Activated naive CD4-positive, alpha-beta T cell treated with anti-CD3 and anti-CD28 coated beads for 36 hours (primary cell): ENCODE results near the gene KCNAB1. TPM values are rescaled to one million over a fixed set of nuclear protein-coding genes. Genes with fewer than 3 reads are reported as not detected.

Experiments used
- CTCF ChIA-PET: fragments of 350-600 bp; sonication (Branson Sonifier 250); formaldehyde crosslinking; loops from one replicate; lab custom pipeline; 2021; ENCODE audit warnings: antibody characterized with exemption; lab: Charles Lee
- DNase-seq: peaks from one replicate; pipeline ENCODE4 v3.0.0-alpha.2; 2020
- H3K27ac Mint-ChIP-seq: one replicate; pipeline ENCODE4 v1.8.0; 2021; ENCODE audit warnings: mild to moderate bottlenecking, mixed read lengths
- H3K27me3 Mint-ChIP-seq: one replicate; pipeline ENCODE4 v1.8.0; 2021; ENCODE audit warnings: low read depth, mixed read lengths
- H3K36me3 Mint-ChIP-seq: one replicate; pipeline ENCODE4 v1.8.0; 2021; ENCODE audit warnings: low read depth, mixed read lengths
- H3K4me1 Mint-ChIP-seq: one replicate; pipeline ENCODE4 v1.8.0; 2021; ENCODE audit warnings: low read depth, mixed read lengths
- H3K4me3 Mint-ChIP-seq: one replicate; pipeline ENCODE4 v1.8.0; 2021; ENCODE audit warnings: mild to moderate bottlenecking, moderate library complexity, mixed read lengths
- H3K9me3 Mint-ChIP-seq: one replicate; pipeline ENCODE4 v1.8.0; 2021; ENCODE audit warnings: mixed read lengths
- intact Hi-C: fragments of 100-400 bp; cut with micrococcal nuclease; formaldehyde crosslinking; loops from one replicate; pipeline ENCODE4 v1.15.1; 2023
- total RNA-seq, 2 experiments: library from RNA; stranded (reverse); gene quantifications; one replicate each; pipeline ENCODE4 v1.2.3, GENCODE V29; 2021

Gene KCNAB1
- total RNA-seq, 2 experiments from 2014 or later, result not detected

GRCh38 chr3:156576651-156577348, 456.4 kb downstream of the KCNAB1 start:
- intact Hi-C loops, result loop anchor here (1.0 kb wide), 1 partner anchor 505 kb away; no protein-coding TSS in a partner anchor
- Mint-ChIP-seq H3K36me3 (no peaks in the 10 kb centered on the region), H3K9me3 (no peaks in the 10 kb centered on the region), H3K4me3 (no peak overlapping the region), H3K4me1 (no peaks in the 10 kb centered on the region), H3K27me3 (peaks cover 11% of the 10 kb centered on the region), H3K27ac (no peak overlapping the region)
- CTCF ChIA-PET, result no interaction called here
- DNase-seq, result no peak

GRCh38 chr3:156577736-156578135, 457.4 kb downstream of the KCNAB1 start:
- Mint-ChIP-seq H3K4me1 (peaks cover under 1% of the 10 kb centered on the region), H3K27ac (no peak overlapping the region), H3K36me3 (no peaks in the 10 kb centered on the region), H3K27me3 (peaks cover 7% of the 10 kb centered on the region), H3K9me3 (no peaks in the 10 kb centered on the region), H3K4me3 (no peak overlapping the region)
- CTCF ChIA-PET, result no interaction called here
- intact Hi-C loops, result loop anchor here (1.0 kb wide), 1 partner anchor 504 kb away; no protein-coding TSS in a partner anchor
- peak; percentile 17 for DNase-seq

GRCh38 chr3:156579427-156579851, 459.1 kb downstream of the KCNAB1 start:
- Mint-ChIP-seq H3K9me3 (no peaks in the 10 kb centered on the region), H3K27me3 (peaks cover 6% of the 10 kb centered on the region), H3K4me3 (no peak overlapping the region), H3K4me1 (peaks cover 2% of the 10 kb centered on the region), H3K27ac (no peak overlapping the region), H3K36me3 (no peaks in the 10 kb centered on the region)
- DNase-seq, result no peak
- intact Hi-C loops, result no loop called here
- CTCF ChIA-PET, result no interaction called here

- CTCF ChIA-PET, result no interaction called here
- DNase-seq, result no peak
- no peaks in the 10 kb centered on the region for H3K9me3 Mint-ChIP-seq
- H3K4me3 Mint-ChIP-seq, result no peak overlapping the region
- no peaks in the 10 kb centered on the region for H3K36me3 Mint-ChIP-seq
- H3K27me3 Mint-ChIP-seq, result peaks cover 4% of the 10 kb centered on the region
- intact Hi-C loops, result no loop called here
- no peak overlapping the region for H3K27ac Mint-ChIP-seq
- peaks cover 2% of the 10 kb centered on the region for H3K4me1 Mint-ChIP-seq
Observed at GRCh38 chr3:156581033-156581432, 460.7 kb downstream of the KCNAB1 start.

GRCh38 chr3:156581954-156582353, 461.6 kb downstream of the KCNAB1 start:
- Mint-ChIP-seq H3K9me3 (no peaks in the 10 kb centered on the region), H3K36me3 (no peaks in the 10 kb centered on the region), H3K4me1 (peaks cover 2% of the 10 kb centered on the region), H3K27me3 (peaks cover 2% of the 10 kb centered on the region), H3K4me3 (no peak overlapping the region), H3K27ac (no peak overlapping the region)
- CTCF ChIA-PET, result no interaction called here
- DNase-seq, result no peak
- intact Hi-C loops, result no loop called here

- CTCF ChIA-PET, result no interaction called here
- H3K9me3 Mint-ChIP-seq, result no peaks in the 10 kb centered on the region
- H3K36me3 Mint-ChIP-seq, result no peaks in the 10 kb centered on the region
- no peak for DNase-seq
- intact Hi-C loops, result no loop called here
- no peak overlapping the region for H3K27ac Mint-ChIP-seq
- peaks cover 2% of the 10 kb centered on the region for H3K27me3 Mint-ChIP-seq
- H3K4me1 Mint-ChIP-seq, result peaks cover 2% of the 10 kb centered on the region
- H3K4me3 Mint-ChIP-seq, result no peak overlapping the region
Observed at GRCh38 chr3:156582532-156583183, 462.3 kb downstream of the KCNAB1 start.

- Mint-ChIP-seq H3K9me3 (no peaks in the 10 kb centered on the region), H3K27ac (no peak overlapping the region), H3K4me1 (peaks cover 2% of the 10 kb centered on the region), H3K4me3 (no peak overlapping the region), H3K36me3 (no peaks in the 10 kb centered on the region), H3K27me3 (peaks cover 2% of the 10 kb centered on the region)
- CTCF ChIA-PET, result no interaction called here
- intact Hi-C loops, result no loop called here
- DNase-seq, result no peak
Observed at GRCh38 chr3:156583469-156583868, 463.1 kb downstream of the KCNAB1 start.

- no peaks in the 10 kb centered on the region for H3K27me3 Mint-ChIP-seq
- H3K9me3 Mint-ChIP-seq, result no peaks in the 10 kb centered on the region
- H3K4me3 Mint-ChIP-seq, result no peak overlapping the region
- H3K27ac Mint-ChIP-seq, result no peak overlapping the region
- H3K4me1 Mint-ChIP-seq, result peaks cover 2% of the 10 kb centered on the region
- intact Hi-C loops, result no loop called here
- CTCF ChIA-PET, result no interaction called here
- no peak for DNase-seq
- no peaks in the 10 kb centered on the region for H3K36me3 Mint-ChIP-seq
Observed at GRCh38 chr3:156586905-156587759, 466.8 kb downstream of the KCNAB1 start.

GRCh38 chr3:156587760-156588069, 467.3 kb downstream of the KCNAB1 start:
- Mint-ChIP-seq H3K4me1 (peaks cover 2% of the 10 kb centered on the region), H3K4me3 (no peak overlapping the region), H3K36me3 (no peaks in the 10 kb centered on the region), H3K9me3 (no peaks in the 10 kb centered on the region), H3K27me3 (no peaks in the 10 kb centered on the region), H3K27ac (no peak overlapping the region)
- CTCF ChIA-PET, result no interaction called here
- intact Hi-C loops, result no loop called here
- no peak for DNase-seq

Other genes starting within 250 kb of the KCNAB1 start
- 100 to 1,000 TPM; 114 to 123 TPM for gene GMPS, start 249.9 kb upstream of the KCNAB1 start, total RNA-seq